Peyer's patch (tissue), 4 donors: ENCODE measurements around the gene SLC29A2. TPM values are rescaled to one million over a fixed set of nuclear protein-coding genes. Genes with fewer than 3 reads are reported as not detected.
A peak's percentile ranks its signal among the peaks of the same experiment; 100 is the strongest.

Source experiments
- DNase-seq, 3 donors: peaks; one replicate each; pipeline ENCODE4 v3.0.0-alpha.2; 2017 to 2019
- H3K27ac ChIP-seq, 4 donors: fragments of 200-600 bp; sonication (generic); one replicate each; pipeline ENCODE4 v1.5.1; 2016 to 2019
- H3K27me3 ChIP-seq, 2 donors: fragments of 200-600 bp; sonication (generic); one replicate each; pipeline ENCODE4 v1.5.1; 2019
- H3K36me3 ChIP-seq, 3 donors: fragments of 200-600 bp; sonication (generic); one replicate each; pipeline ENCODE4 v1.5.1; 2016 to 2019
- H3K4me1 ChIP-seq, 4 donors: fragments of 200-600 bp; sonication (generic); one replicate each; pipeline ENCODE4 v1.5.1; 2016 to 2019
- H3K4me3 ChIP-seq, 4 donors: fragments of 200-600 bp; sonication (generic); 1 replicate in 3 of 4; 2 replicates in 1 of 4; pipeline ENCODE4 v1.5.1; 2016 to 2019; ENCODE audit warnings: mild to moderate bottlenecking in 1 of 4
- H3K9me3 ChIP-seq, 4 donors: fragments of 200-600 bp; sonication (generic); one replicate each; pipeline ENCODE4 v1.5.1; 2016 to 2019; ENCODE audit warnings: mild to moderate bottlenecking in 1 of 4
- POLR2A ChIP-seq, 2 donors: fragments of 450-650 bp; IDR thresholded peaks; one replicate each; pipeline ENCODE4 v1.5.1; 2017; ENCODE audit warnings: antibody characterized with exemption in 2 of 2, mild to moderate bottlenecking in 2 of 2, moderate library complexity in 2 of 2
- total RNA-seq, 4 donors: library from RNA; depleted of rRNA; stranded (reverse); fragments of >200 nt; gene quantifications; one replicate each; pipeline ENCODE4 v1.1.0, GENCODE V29; 2016
- TF ChIP-seq, protein P1 (sequence below), 6 experiments: fragments of 450-650 bp in 4 of 6; fragments of 200-600 bp in 2 of 6; sonication (generic) in 1 of 6; IDR thresholded peaks; one replicate each; pipeline ENCODE4 v1.5.1; 2017 to 2019; ENCODE audit warnings: antibody characterized with exemption in 6 of 6, mild to moderate bottlenecking in 3 of 6, moderate library complexity in 1 of 6

SLC29A2 gene
- total RNA-seq, 4 donors from 2014 or later: 7.4 to 21.6 (median 17.1) TPM

DNA sequence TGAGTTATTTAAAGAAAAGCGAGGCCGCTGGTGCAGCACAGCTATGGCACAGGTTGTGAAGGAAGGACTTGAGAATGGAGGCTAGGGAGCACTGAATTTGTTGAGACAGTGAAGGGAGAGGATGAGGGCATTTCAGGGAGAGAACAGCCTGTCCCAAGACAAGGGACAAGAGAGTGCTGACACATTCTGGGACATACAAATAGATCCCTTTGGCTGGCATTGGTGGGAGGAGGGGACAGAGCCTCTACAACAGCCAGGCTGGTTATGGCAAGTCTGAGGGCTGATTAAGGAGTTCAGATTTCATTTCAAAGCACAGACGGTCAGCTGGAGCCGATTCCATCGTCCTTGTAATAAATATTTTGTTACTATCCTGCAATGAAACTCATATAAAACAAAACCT, 1.7 kb upstream of the SLC29A2 start:
- no peak overlapping the region for H3K27ac ChIP-seq
- DNase-seq: no peak
- no peaks in the 10 kb centered on the region for H3K27me3 ChIP-seq
- TF ChIP-seq POLR2A (IDR thresholded peaks at IDR 0.05): no peak
- TF ChIP-seq, protein P1, sequence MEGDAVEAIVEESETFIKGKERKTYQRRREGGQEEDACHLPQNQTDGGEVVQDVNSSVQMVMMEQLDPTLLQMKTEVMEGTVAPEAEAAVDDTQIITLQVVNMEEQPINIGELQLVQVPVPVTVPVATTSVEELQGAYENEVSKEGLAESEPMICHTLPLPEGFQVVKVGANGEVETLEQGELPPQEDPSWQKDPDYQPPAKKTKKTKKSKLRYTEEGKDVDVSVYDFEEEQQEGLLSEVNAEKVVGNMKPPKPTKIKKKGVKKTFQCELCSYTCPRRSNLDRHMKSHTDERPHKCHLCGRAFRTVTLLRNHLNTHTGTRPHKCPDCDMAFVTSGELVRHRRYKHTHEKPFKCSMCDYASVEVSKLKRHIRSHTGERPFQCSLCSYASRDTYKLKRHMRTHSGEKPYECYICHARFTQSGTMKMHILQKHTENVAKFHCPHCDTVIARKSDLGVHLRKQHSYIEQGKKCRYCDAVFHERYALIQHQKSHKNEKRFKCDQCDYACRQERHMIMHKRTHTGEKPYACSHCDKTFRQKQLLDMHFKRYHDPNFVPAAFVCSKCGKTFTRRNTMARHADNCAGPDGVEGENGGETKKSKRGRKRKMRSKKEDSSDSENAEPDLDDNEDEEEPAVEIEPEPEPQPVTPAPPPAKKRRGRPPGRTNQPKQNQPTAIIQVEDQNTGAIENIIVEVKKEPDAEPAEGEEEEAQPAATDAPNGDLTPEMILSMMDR (IDR thresholded peaks at IDR 0.05): no peak
- H3K36me3 ChIP-seq: no peaks in the 10 kb centered on the region
- H3K9me3 ChIP-seq: no peaks in the 10 kb centered on the region
- H3K4me3 ChIP-seq: no peak overlapping the region
- H3K4me1 ChIP-seq: peaks cover 0 to 13% (median 0%) of the 10 kb centered on the region in 4 donors

DNA sequence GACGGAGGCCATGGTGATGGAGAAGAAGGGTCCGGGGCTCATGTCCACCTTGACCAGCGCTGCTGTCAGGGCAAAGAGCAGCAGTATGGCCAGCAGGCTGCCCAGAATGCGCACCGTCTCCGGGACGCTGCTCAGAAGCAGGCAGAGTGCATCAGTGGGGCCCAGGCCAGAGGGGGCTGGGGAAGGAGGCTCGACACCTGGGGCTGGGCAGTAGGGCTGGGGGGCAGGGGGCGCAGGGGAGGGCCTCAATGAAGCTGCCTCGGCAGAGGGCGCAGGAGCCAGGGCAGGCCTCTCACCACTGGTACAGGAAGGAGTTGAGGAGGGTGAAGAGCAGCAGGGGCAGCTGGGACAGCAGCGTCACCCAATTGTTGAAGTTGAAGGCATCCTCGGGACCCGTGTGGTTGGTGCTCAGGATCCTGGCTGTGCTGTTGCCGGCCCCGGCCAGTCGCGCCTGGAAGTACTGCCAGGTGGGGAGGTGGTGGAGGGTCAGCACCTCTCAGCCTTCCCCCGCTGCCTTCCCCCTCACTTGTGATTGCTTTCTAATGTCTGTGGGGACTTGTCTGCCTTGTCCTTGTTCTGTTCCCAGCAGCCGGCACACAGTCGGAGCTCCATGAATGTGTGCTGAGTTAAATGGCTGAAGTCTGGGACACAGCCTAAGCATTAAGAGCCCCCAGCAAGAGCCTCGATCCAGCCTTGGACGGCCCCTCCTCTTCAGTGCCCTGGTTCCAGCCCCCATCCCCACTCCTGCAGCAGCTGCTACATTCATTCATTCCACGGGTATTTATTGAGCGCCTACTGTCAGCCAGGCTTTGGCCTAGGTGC, 2.3 kb downstream of the SLC29A2 start:
- peaks cover 0 to 13% (median 0%) of the 10 kb centered on the region in 4 donors for H3K4me1 ChIP-seq
- DNase-seq: no peak
- no peak for TF ChIP-seq POLR2A (IDR thresholded peaks at IDR 0.05)
- TF ChIP-seq, protein P1 (IDR thresholded peaks at IDR 0.05): no peak
- H3K36me3 ChIP-seq: no peaks in the 10 kb centered on the region
- no peaks in the 10 kb centered on the region for H3K27me3 ChIP-seq
- H3K9me3 ChIP-seq: no peaks in the 10 kb centered on the region
- no peak overlapping the region for H3K27ac ChIP-seq
- H3K4me3 ChIP-seq: no peak overlapping the region

DNA sequence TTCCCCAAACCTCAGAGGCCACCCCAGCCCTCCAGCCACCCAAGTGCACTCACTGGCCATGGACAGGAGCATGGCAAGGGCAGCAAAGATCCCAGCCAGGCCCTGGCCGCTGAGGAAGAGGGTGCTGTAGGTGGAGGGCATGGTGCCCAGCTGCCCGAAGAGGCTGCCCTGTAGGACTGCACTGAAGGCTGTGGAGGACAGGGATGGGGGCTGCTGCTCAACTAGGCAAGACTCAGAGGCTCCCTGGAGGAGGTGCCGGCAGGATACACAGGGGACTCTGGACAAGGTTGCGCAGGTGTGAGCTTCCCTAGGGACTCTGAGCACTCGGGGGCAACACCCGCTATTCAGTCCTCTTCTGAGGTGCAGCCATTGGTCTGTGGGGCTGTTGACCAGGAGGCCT, 3.1 kb downstream of the SLC29A2 start:
- TF ChIP-seq, protein P1 (IDR thresholded peaks at IDR 0.05): no peak
- no peak for TF ChIP-seq POLR2A (IDR thresholded peaks at IDR 0.05)
- no peak for DNase-seq
- Histone ChIP-seq H3K4me1 (peaks cover 0 to 13% (median 0%) of the 10 kb centered on the region in 4 donors), H3K27ac (no peak overlapping the region), H3K9me3 (no peaks in the 10 kb centered on the region), H3K27me3 (no peaks in the 10 kb centered on the region), H3K36me3 (no peaks in the 10 kb centered on the region), H3K4me3 (no peak overlapping the region)

DNA sequence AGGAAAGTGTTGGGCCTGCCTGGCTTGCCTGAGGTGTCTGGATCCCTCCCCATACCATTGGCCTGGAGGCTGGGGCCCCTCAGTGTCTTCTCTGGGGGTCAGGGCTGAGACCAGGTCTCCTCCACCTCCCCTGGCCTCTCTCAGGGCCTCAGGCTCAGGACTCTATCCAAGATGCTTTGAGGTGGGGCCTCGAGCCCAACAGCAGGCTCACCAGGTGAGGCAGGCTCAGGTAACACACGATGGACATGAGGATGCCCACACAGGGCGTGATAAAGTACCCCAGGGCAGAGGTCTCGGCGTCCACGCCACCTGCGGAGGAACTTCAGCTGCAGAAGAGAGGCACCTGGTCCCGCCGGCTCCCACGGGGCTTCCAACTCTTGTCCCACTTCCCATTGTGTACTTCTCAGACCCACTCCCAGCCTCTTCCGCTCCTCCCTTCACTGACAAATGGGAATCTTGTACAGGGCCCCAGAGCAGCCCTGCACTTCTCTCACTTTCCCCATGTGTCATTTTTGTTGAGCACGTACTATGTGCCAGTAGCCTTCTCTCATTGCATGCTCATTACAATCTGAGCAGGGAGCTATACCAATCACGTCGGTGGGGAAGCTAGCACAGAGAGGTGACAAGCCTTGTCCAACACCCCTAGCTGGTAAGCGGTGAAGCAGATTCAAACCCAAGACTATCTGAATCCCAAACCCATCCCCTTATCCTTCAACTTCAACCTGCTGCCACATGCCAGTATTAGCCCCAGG, 3.8 kb downstream of the SLC29A2 start:
- H3K4me1 ChIP-seq: peaks cover 0 to 13% (median 0%) of the 10 kb centered on the region in 4 donors
- no peak overlapping the region for H3K4me3 ChIP-seq
- H3K9me3 ChIP-seq: no peaks in the 10 kb centered on the region
- no peak overlapping the region for H3K27ac ChIP-seq
- peak in 1 of 2 donors; percentile 11 for TF ChIP-seq POLR2A (IDR thresholded peaks at IDR 0.05)
- TF ChIP-seq, protein P1 (IDR thresholded peaks at IDR 0.05): no peak
- no peaks in the 10 kb centered on the region for H3K36me3 ChIP-seq
- no peak for DNase-seq
- no peaks in the 10 kb centered on the region for H3K27me3 ChIP-seq

DNA sequence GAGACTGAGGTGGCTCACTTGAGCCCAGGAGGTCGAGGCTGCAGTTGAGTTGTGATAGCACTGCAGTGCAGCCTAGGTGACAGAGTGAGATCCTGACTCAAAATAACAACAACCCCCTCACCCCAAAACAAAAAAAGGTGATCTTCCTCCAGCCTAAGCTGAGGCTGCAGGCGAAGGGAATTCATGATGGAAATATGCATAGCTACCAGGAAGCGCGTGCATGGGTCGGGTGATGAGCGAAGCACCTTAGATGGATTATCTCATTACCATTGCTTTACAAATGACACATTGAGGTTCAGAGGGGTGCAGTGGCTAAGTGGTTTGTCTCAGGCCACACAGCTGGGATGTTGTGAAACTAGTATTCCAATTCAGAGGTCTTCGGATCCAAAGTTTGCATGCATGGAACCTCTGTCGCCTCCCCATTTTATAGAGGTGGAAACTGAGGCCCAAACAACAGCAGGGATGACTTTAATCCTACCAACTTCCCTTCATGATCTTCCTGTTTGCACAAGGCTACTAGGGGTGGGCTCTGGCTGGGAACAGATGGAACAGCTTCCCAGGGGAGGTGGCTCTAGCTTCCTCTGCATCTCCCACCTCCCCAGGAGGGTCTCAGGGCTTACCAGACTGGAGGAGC, 4.6 kb downstream of the SLC29A2 start:
- no peaks in the 10 kb centered on the region for H3K27me3 ChIP-seq
- H3K27ac ChIP-seq: no peak overlapping the region
- TF ChIP-seq, protein P1 (IDR thresholded peaks at IDR 0.05): no peak
- TF ChIP-seq POLR2A (IDR thresholded peaks at IDR 0.05): no peak
- no peak overlapping the region for H3K4me3 ChIP-seq
- no peaks in the 10 kb centered on the region for H3K36me3 ChIP-seq
- H3K9me3 ChIP-seq: no peaks in the 10 kb centered on the region
- DNase-seq: no peak
- H3K4me1 ChIP-seq: peaks cover 0 to 8% (median 0%) of the 10 kb centered on the region in 4 donors
